H4 (cell line): Measurements from ENCODE around the gene SCN8A. TPM values are rescaled to one million over a fixed set of nuclear protein-coding genes. Genes with fewer than 3 reads are reported as not detected.
A peak's percentile ranks its signal among the peaks of the same experiment; 100 is the strongest.
"Not testable (repeated sequence)": the region's sequence is repeated elsewhere in the genome, so short reads cannot be mapped to it uniquely, and the experiment has no call there.

Experiments
- DNase-seq: peaks from one replicate; pipeline ENCODE4 v3.0.0-alpha.2; 2015; ENCODE audit warnings: low spot score
- total RNA-seq: library from RNA; depleted of rRNA; stranded (reverse); fragments of >200 nt; shearing (Covaris generic); gene quantifications from 2 replicates; pipeline ENCODE4 v1.2.3, GENCODE V29; 2014; rRNA removed

The SCN8A gene
- total RNA-seq, result 0.27 and 0.43 TPM in 2 replicates

GRCh38 chr12:51591016-51591901 lies at the start of gene SCN8A:
SCN8A (plus strand) TSS chr12:51591233; CDS start chr12:51662818, 71,585 bp downstream.
- no peak for DNase-seq

GRCh38 chr12:51546097-51546496 lies 44.9 kb upstream of the SCN8A start:
- DNase-seq, result no peak

- no peak for DNase-seq
Observed at GRCh38 chr12:51547606-51548005, 43.4 kb upstream of the SCN8A start.

GRCh38 chr12:51548241-51548640 lies 42.8 kb upstream of the SCN8A start:
- no peak for DNase-seq

GRCh38 chr12:51549637-51550036 lies 41.4 kb upstream of the SCN8A start:
- DNase-seq, result no peak

GRCh38 chr12:51568271-51569032 lies 22.6 kb upstream of the SCN8A start:
- not testable (repeated sequence) for DNase-seq

GRCh38 chr12:51579321-51579850 lies 11.6 kb upstream of the SCN8A start:
- DNase-seq, result no peak

GRCh38 chr12:51589060-51589459 lies 2.0 kb upstream of the SCN8A start:
- no peak for DNase-seq

- no peak for DNase-seq
Observed at GRCh38 chr12:51589557-51590176, 1.4 kb upstream of the SCN8A start.

- DNase-seq, result peak; percentile 44
Observed at GRCh38 chr12:51590347-51591015, 552 bp upstream of the SCN8A start.

GRCh38 chr12:51592034-51592705 lies 1.1 kb downstream of the SCN8A start:
- DNase-seq, result no peak

GRCh38 chr12:51593021-51593420 lies 2.0 kb downstream of the SCN8A start:
- no peak for DNase-seq

- peak; percentile 25 for DNase-seq
Observed at GRCh38 chr12:51593539-51593938, 2.5 kb downstream of the SCN8A start.

GRCh38 chr12:51598156-51598555 lies 7.1 kb downstream of the SCN8A start:
- DNase-seq, result no peak

GRCh38 chr12:51600721-51601120 lies 9.7 kb downstream of the SCN8A start:
- no peak for DNase-seq

- no peak for DNase-seq
Observed at GRCh38 chr12:51601241-51601640, 10.2 kb downstream of the SCN8A start.

- not testable (repeated sequence) for DNase-seq
Observed at GRCh38 chr12:51605896-51606295, 14.9 kb downstream of the SCN8A start.

GRCh38 chr12:51607197-51607596 lies 16.2 kb downstream of the SCN8A start:
- DNase-seq, result not testable (repeated sequence)

GRCh38 chr12:51620448-51620847 lies 29.4 kb downstream of the SCN8A start:
- no peak for DNase-seq

GRCh38 chr12:51621156-51621922 lies 30.3 kb downstream of the SCN8A start:
- no peak for DNase-seq
